Neural crest cell (in vitro differentiated cells): ENCODE results near the gene N4BP2L2. TPM values are rescaled to one million over a fixed set of nuclear protein-coding genes. Genes with fewer than 3 reads are reported as not detected.
A peak's percentile ranks its signal among the peaks of the same experiment; 100 is the strongest.

ENCODE experiments used
- DNase-seq: peaks from one replicate; pipeline ENCODE4 v3.0.0; 2021; ENCODE audit warnings: low read depth, mixed read lengths, low spot score
- H3K27ac Mint-ChIP-seq: one replicate; pipeline ENCODE4 v1.8.0; 2021; ENCODE audit warnings: mild to moderate bottlenecking, mixed read lengths; ENCODE audit not compliant: unreplicated experiment
- H3K27me3 Mint-ChIP-seq: 2 replicates; pipeline ENCODE4 v1.8.0; 2021; ENCODE audit warnings: low read depth, mild to moderate bottlenecking, mixed read lengths
- H3K36me3 Mint-ChIP-seq: 2 replicates; pipeline ENCODE4 v1.8.0; 2021; ENCODE audit warnings: low read depth, mild to moderate bottlenecking, mixed read lengths
- H3K4me1 Mint-ChIP-seq: 2 replicates; pipeline ENCODE4 v1.8.0; 2021; ENCODE audit warnings: mixed read lengths
- H3K4me3 Mint-ChIP-seq: one replicate; pipeline ENCODE4 v1.8.0; 2021; ENCODE audit warnings: mild to moderate bottlenecking, mixed read lengths
- H3K9me3 Mint-ChIP-seq: 2 replicates; pipeline ENCODE4 v1.8.0; 2021; ENCODE audit warnings: mixed read lengths
- CTCF ChIP-seq: fragments of 200-600 bp; sonication (generic); conservative IDR thresholded peaks from 2 replicates; pipeline ENCODE4 v1.5.0; 2021; ENCODE audit warnings: antibody characterized with exemption, mild to moderate bottlenecking
- total RNA-seq: library from RNA; stranded (reverse); gene quantifications from 2 replicates; pipeline ENCODE4 v1.2.1, GENCODE V29; 2021

The N4BP2L2 gene
- total RNA-seq, 1 donor from 2014 or later, result 81.1 TPM

GRCh38 chr13:32528358-32528757, 10.2 kb downstream of the N4BP2L2 start:
- TF ChIP-seq CTCF, result no peak
- H3K4me1 Mint-ChIP-seq, result peaks cover 17% of the 10 kb centered on the region
- H3K4me3 Mint-ChIP-seq, result no peak overlapping the region
- peaks cover 11% of the 10 kb centered on the region for H3K36me3 Mint-ChIP-seq
- no peak overlapping the region for H3K27ac Mint-ChIP-seq
- no peaks in the 10 kb centered on the region for H3K9me3 Mint-ChIP-seq
- H3K27me3 Mint-ChIP-seq, result no peaks in the 10 kb centered on the region
- DNase-seq, result no peak

GRCh38 chr13:32527151-32527550, 11.4 kb downstream of the N4BP2L2 start:
- TF ChIP-seq CTCF, result no peak

GRCh38 chr13:32525766-32526165, 12.8 kb downstream of the N4BP2L2 start:
- Mint-ChIP-seq H3K9me3 (no peaks in the 10 kb centered on the region), H3K36me3 (peaks cover 9% of the 10 kb centered on the region), H3K4me3 (no peak overlapping the region), H3K4me1 (peaks cover under 1% of the 10 kb centered on the region), H3K27me3 (no peaks in the 10 kb centered on the region), H3K27ac (no peak overlapping the region)
- no peak for TF ChIP-seq CTCF
- no peak for DNase-seq

More at GRCh38 chr13:32527151-32527550, 11.4 kb downstream of the N4BP2L2 start:
- H3K4me1 Mint-ChIP-seq, result peaks cover 15% of the 10 kb centered on the region
- H3K27ac Mint-ChIP-seq, result no peak overlapping the region
- H3K27me3 Mint-ChIP-seq, result no peaks in the 10 kb centered on the region
- H3K36me3 Mint-ChIP-seq, result peaks cover 11% of the 10 kb centered on the region
- no peak for DNase-seq
- H3K9me3 Mint-ChIP-seq, result no peaks in the 10 kb centered on the region
- no peak overlapping the region for H3K4me3 Mint-ChIP-seq

GRCh38 chr13:32515246-32515645, 23.3 kb downstream of the N4BP2L2 start:
- no peak overlapping the region for H3K4me3 Mint-ChIP-seq

GRCh38 chr13:32511482-32511881, 27.1 kb downstream of the N4BP2L2 start:
- Mint-ChIP-seq H3K36me3 (peaks cover 7% of the 10 kb centered on the region), H3K4me3 (no peak overlapping the region), H3K9me3 (no peaks in the 10 kb centered on the region), H3K27ac (no peak overlapping the region), H3K27me3 (no peaks in the 10 kb centered on the region), H3K4me1 (no peaks in the 10 kb centered on the region)
- TF ChIP-seq CTCF, result no peak
- DNase-seq, result no peak

More at GRCh38 chr13:32515246-32515645, 23.3 kb downstream of the N4BP2L2 start:
- no peak for DNase-seq
- peaks cover 12% of the 10 kb centered on the region for H3K36me3 Mint-ChIP-seq
- peaks cover 4% of the 10 kb centered on the region for H3K4me1 Mint-ChIP-seq
- no peaks in the 10 kb centered on the region for H3K27me3 Mint-ChIP-seq
- H3K9me3 Mint-ChIP-seq, result no peaks in the 10 kb centered on the region
- no peak overlapping the region for H3K27ac Mint-ChIP-seq
- no peak for TF ChIP-seq CTCF

- TF ChIP-seq CTCF, result no peak
- Mint-ChIP-seq H3K27ac (peak overlapping the region; percentile 81), H3K36me3 (peaks cover 23% of the 10 kb centered on the region)
These were observed 33.7 kb downstream of the N4BP2L2 start for GRCh38 chr13:32504876-32505275.

More at GRCh38 chr13:32504876-32505275, 33.7 kb downstream of the N4BP2L2 start:
- H3K27me3 Mint-ChIP-seq, result no peaks in the 10 kb centered on the region
- peaks cover 8% of the 10 kb centered on the region for H3K4me1 Mint-ChIP-seq
- H3K4me3 Mint-ChIP-seq, result no peak overlapping the region
- DNase-seq, result no peak
- peaks cover 11% of the 10 kb centered on the region for H3K9me3 Mint-ChIP-seq
